GM08714 (cell line): ENCODE measurements around the gene ZNF687.
A peak's percentile ranks its signal among the peaks of the same experiment; 100 is the strongest.

ENCODE experiments used
- H3K4me3 ChIP-seq: fragments of 200-500 bp; sonication (Bioruptor generic); 2 replicates; pipeline ENCODE4 v1.5.1; 2014; ENCODE audit warnings: mild to moderate bottlenecking, low read length, inconsistent platforms
- ZNF274 ChIP-seq: IDR thresholded peaks from 2 replicates; pipeline ENCODE4 v1.6.1; 2012; ENCODE audit warnings: mild to moderate bottlenecking, low read depth, low read length

The ZNF687 gene

DNA sequence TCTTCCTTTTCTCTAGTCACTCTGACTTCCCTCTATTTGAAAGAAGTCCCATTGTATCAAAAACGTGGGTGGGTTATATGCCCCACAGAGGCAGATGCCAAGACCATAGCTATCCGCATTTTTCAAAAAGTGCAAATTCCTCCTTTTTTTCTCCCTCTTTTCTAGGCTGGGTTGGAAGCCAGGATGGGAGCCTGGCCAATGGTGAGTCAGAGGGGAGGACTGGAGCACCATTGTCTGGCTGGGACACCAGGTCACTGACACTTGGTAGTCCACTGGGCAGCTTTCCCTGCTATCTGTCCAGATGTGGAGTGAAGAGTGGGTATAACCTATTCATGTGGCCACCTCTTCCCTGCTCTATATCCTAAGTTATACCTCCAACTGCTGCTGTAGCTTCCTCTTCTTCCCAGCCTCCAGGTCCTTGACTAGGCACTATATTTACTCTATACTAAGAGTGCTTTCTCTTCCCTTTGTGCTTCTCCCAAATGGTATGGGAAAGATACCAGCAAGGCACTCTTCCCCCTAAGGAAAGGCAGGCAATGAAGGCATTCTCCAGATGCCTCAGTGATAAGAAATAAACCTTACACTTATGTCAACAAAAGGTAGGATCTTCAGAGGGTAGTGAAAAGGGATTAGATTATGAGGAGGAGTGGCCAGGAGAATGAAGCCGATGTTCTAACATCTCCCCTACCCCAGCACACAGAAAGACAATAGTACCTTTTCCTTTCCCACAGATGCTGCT, 32.2 kb downstream of the ZNF687 start:
- TF ChIP-seq ZNF274 = no peak
- no peak overlapping the region for H3K4me3 ChIP-seq

DNA sequence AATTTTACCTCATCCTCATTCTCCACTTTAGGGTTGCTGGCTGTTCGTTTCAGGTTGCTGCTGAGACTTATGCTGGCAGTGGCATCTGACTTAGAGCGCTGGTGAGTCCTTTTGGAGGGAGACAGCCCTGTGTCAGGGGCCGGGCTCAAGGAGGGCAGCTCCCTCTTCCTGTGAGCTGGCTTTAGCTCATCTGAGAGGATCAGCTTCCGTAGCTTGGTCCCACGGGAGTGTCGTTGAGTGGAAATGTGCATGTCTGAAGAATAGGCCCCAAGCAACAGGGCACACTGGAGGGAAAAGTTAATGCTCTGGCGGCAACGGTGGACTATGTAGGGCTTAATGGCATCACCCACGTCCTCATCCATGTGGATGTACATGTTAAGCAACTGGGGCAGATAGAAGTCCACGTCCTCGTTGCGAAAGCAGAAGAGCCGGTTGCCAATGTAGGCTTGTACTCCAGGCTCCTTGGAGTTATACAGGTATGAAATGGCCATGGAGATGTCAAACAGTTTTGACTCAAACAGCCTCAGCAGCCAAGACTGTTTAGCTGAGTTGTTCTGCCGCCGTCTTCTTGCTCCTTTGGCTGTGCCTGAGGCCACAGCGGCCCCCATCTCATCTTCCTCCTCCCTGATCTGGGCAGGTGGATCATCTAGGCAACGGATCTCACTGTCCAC, 33.6 kb downstream of the ZNF687 start:
- TF ChIP-seq ZNF274 = no peak
- no peak overlapping the region for H3K4me3 ChIP-seq

DNA sequence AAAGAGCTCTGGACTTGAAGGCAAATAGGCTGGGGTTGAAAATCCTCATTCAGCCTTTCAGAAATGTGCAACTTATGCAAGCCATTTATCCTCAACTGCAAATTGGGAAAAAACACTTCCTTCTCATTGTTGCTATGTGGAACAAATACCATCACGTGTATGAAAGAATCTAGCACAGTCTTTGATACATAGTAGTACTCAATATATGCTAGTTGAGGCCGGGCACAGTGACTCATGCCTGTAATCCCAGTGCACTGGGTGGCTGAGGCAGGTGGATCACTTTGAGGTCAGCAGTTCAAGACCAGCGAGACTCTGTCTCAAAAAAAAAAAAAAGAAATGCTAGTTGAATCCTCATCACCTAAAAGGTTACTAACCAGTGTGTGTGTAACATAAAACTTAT, 36.9 kb downstream of the ZNF687 start:
- no peak overlapping the region for H3K4me3 ChIP-seq
- no peak for TF ChIP-seq ZNF274

DNA sequence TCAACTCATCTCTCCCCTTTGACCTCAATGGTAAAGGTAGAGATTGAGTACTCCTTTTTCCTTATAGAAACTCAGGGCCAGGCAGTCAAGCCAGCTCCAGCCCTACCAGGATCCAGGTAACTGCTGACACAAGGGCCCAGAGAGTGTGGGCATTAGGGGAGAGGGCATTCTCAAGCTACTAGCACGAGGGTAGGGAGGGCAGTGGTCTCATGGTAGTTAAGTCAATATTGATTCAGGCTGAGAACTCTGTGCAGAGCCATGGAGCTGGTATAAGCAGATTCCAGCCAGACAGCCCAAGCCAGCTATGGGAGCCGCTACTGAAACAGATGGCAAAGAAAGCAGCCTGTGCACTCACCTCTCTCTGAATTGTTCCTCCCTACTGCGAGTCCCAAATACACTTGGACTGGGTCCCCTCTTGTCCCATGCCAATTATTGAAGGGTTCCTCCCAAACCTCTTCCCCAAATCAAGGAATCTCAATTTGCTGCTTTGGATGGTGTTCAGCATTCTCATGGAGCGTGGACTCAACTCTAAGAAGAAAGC, 42.4 kb downstream of the ZNF687 start:
- no peak for TF ChIP-seq ZNF274
- H3K4me3 ChIP-seq = no peak overlapping the region

DNA sequence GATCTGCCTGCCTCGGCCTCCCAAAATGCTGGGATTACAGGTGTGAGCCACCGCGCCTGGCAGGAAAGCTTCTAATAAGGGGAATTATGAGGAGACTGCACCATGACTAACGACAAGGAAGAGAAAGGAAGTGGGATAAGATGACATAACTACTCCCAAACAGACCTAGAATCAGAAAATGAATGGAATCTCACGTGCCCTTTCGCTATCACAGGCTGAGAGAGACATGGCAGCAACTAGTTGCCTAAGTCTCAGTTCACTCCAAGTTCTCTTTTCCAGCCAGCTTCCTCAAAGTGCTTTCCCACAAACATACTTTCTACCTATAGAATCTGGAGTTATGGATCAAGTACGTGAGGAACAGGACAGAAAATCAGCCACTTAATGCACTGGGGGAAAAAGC, 43.1 kb downstream of the ZNF687 start:
- H3K4me3 ChIP-seq = no peak overlapping the region

DNA sequence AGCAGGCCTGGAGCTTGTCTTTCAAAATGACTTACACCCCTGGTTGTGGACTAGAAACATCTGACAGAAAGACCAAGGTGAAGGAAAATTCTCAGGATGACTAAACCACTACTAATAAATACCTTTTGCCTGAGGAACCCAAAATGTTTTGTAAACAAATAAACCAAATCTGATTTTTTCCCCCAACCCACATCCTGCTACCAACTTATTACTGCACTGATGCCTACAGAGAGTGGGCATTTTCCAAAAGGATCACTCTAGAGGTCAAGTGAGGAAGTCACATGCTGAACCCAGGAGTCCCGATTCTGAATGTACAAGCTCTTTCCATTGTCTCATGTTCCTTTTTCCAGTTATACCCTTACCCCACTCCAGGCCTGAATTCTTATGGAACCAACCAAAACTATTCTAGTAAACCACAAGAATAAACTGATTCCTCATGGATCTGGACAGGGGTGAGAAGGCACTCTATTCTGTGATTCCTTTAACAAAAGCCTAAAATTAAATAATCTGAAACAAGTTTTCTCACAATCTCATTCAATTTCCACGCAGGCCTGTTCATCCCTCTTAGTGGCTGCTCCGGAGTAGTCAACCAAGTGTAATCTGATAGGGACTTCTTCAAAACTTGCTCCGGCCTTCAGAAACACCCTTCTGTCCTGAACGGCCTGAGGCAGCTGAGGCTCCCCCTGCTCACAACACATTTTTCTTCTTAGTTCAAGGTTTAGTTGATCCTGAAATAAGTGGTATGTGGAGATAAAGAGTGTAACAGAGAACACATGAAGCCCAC, 43.7 kb downstream of the ZNF687 start:
- H3K4me3 ChIP-seq = peak overlapping the region; percentile 98
- TF ChIP-seq ZNF274 = no peak

More for the DNA sequence above, 43.1 kb downstream of the ZNF687 start:
- no peak for TF ChIP-seq ZNF274

DNA sequence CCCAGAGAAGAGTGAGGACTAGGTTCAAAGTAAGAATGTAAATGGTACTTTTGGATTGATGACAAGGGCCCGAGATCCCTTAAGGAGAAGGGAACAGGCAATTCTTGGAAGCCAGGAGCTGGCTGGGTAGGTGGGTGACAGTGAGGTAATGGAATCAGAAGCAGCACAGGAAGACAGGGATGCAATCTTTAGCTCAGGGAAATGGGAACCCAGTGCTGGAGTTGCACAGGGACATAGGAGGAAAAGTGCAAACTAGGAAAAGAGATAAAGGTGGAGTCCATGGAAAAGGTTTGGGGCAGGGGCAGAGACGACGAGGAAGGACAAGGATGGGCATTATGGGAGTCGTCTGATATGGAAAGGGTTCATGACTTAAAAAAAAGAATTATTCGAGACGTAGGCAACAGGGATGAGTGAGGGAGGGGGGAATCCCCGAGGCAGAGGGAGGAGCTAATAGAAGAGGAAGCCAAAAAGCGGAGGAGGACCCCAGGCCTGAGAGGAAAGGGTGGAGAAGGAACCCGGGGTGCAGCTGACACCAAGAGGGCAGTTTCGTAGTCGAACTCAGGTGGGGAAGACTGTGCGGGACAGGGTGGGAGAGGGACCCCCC, 44.6 kb downstream of the ZNF687 start:
- no peak for TF ChIP-seq ZNF274
- H3K4me3 ChIP-seq = peak overlapping the region; percentile 98

DNA sequence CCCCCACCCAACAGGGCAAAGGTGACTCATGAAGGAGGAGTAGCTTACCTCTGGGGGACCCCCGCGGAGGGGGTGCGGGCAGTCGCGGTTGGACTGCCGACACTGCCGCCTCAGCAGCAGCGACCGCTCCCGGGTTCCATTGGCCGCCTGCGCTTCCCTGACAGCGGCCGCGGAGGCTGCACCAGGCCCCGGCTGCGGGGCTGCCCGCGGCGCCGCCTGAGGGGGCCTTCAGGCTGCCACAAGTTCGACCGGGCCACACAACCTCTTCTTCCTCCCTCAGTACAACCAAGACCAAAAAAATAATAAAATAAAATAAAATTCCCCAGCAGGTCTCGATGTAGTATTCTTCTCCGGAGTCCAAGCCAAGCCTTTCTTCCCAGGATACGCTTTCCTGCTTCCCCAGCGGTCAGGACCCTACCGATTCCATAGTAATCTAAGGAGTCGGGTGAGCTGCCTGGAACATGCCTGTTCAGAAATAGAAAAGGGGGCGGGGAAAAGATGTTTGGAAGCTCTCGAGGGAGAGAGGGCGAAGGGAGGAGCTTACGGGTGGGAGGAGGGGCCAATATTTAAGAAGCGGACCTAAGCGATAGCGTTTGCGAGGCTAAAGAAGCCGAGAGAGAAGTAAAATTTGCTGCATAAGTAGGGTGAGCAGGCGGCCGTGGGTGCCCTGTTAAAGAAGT, 45.3 kb downstream of the ZNF687 start, which contains the start of gene PI4KB:
Gene PI4KB (minus strand): TSS at position 194 of the 680 bp plus-strand sequence. CDS start 10,935 bp downstream, outside the sequence.
- H3K4me3 ChIP-seq = peak within 1 kb of the TSS; percentile 98
- TF ChIP-seq ZNF274 = no peak

DNA sequence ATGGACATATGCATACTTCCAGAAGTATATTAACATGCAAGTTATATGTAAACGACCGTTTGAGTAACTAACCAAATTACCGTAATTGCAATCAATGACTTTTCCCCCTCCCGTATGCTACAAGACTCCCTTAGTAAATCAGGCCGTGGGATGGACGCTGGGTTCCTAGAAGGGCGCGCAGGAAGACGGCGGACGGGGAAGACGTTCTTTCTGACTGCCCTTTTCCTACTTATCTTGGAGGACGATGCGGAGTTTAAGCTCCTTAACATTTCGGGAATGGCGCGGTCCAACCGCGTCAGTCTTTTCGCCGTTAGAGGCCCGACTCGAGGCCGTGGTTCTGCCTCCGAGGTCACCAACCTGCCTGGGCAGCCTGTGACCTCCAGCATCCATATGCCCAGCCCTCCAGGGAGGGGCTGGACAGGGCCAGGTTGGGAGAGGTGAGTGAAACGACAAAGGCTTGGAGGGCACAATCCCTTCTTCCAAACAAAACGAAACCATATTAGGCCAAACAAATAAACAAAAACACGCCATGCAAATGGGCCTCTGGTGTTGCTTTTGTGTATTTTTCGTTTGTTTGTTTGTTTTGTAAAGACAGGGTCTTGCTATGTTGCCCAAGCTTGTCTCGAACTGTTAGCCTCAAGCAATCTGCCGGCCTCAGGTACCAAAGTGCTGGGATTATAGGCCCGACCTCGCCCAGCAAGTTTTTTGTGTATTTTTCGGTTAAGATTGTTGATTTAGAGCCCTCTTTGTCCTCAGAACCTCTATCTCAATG, 46.0 kb downstream of the ZNF687 start:
- no peak for TF ChIP-seq ZNF274
- H3K4me3 ChIP-seq = peak overlapping the region; percentile 98

DNA sequence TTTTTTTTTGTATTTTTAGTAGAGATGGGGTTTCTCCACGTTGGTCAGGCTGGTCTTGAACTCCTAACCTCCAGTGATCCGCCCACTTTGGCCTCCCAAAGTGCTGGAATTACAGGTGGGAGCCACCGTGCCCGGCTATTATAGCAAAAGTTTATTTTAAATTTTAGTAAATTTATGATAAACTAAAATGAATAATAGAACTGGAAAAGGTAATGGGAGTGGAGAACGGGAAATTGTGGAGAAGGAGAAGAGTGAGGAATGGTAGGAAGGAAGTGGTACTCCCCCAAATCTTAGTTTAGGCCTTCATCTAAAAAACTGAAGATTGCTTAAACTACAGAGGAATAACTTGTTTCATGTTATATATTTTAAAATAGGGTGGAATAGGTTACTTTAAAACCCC, 52.7 kb downstream of the ZNF687 start:
- no peak overlapping the region for H3K4me3 ChIP-seq
- TF ChIP-seq ZNF274 = no peak

DNA sequence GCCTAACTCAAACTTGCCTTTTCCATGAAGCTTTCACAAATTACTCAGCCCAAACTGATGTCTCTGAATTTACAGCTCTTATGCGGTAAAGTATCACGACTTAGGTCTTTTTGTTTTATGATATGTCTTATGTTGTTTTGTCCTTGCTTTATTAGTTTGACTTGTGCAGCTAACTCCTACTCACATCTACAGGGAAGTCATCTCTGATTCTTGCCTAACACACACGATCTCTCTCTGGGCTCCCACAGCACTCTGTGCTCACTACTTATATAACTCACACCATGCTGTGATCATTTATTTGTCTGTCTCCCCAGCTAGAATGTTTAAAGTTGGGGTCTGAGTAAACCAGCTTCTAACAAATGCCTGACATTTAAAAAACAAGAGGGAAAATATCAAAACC, 54.5 kb downstream of the ZNF687 start:
- TF ChIP-seq ZNF274 = no peak
- no peak overlapping the region for H3K4me3 ChIP-seq

DNA sequence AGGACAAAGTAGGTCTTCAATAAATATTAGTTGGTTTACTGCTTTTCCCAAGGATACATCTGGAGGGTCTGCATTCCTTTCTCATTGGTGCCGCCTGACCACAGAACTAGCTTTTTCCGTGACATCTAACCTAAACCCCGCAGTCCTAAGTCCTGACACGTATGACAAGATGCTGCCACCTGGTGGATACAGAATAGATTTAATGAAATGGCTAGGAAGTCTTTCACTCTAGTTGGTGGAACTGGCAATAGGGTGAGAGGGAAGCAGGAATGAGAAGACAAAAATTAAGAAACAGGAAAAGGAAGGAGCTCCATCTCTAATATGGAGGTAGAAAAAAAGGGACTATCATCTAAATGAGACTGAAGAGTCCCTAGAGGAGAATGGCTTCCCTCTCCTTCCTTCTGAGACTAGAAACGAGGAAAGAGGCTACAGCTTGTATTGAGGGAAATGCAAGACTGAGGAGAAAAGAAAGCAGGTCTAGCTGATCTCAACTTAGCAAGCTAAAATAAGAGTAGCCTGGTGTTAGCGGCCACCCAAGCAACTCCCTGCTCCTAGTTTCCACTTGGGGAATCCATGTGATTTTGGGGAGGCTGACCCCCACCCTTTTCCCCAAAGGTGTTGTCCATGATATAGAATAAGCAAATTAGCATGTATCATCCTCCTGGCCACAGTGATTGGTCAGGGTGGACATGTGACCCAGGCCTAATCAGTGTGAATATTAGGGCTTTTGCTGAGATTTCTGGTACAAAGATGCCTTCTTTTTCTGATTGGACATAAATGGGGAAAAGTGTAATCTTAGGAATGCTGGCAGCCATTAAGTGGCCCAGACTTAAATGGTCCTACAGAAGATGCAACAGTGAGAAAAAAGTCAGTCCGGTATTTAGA, 59.0 kb downstream of the ZNF687 start:
- no peak for TF ChIP-seq ZNF274
- H3K4me3 ChIP-seq = no peak overlapping the region
